Retinal pigment epithelial cell (primary cell): ENCODE measurements around the gene HRCT1.

Source experiments
- DNase-seq: peaks from one replicate; pipeline ENCODE4 v3.0.0-alpha.2; 2010; ENCODE audit warnings: low read depth
- H3K4me3 ChIP-seq: 2 replicates; pipeline ENCODE4 v1.5.1; 2011; ENCODE audit warnings: mild to moderate bottlenecking, low read length, control low read depth, moderate library complexity
- CTCF ChIP-seq: conservative IDR thresholded peaks from 2 replicates; pipeline ENCODE4 v1.5.1; 2011; ENCODE audit warnings: low read depth, low read length, control low read depth, inconsistent platforms

The HRCT1 gene

GRCh38 chr9:35956651-35957050, 50.6 kb downstream of the HRCT1 start:
- no peak for TF ChIP-seq CTCF
- H3K4me3 ChIP-seq, result no peak overlapping the region
- no peak for DNase-seq
